Measurements from ENCODE around the gene CDCA4. TPM values are rescaled to one million over a fixed set of nuclear protein-coding genes. Genes with fewer than 3 reads are reported as not detected.

The CDCA4 gene
- total RNA-seq, 4 donors from 2014 or later = 5.8 to 7.8 (median 6.2) TPM

DNA sequence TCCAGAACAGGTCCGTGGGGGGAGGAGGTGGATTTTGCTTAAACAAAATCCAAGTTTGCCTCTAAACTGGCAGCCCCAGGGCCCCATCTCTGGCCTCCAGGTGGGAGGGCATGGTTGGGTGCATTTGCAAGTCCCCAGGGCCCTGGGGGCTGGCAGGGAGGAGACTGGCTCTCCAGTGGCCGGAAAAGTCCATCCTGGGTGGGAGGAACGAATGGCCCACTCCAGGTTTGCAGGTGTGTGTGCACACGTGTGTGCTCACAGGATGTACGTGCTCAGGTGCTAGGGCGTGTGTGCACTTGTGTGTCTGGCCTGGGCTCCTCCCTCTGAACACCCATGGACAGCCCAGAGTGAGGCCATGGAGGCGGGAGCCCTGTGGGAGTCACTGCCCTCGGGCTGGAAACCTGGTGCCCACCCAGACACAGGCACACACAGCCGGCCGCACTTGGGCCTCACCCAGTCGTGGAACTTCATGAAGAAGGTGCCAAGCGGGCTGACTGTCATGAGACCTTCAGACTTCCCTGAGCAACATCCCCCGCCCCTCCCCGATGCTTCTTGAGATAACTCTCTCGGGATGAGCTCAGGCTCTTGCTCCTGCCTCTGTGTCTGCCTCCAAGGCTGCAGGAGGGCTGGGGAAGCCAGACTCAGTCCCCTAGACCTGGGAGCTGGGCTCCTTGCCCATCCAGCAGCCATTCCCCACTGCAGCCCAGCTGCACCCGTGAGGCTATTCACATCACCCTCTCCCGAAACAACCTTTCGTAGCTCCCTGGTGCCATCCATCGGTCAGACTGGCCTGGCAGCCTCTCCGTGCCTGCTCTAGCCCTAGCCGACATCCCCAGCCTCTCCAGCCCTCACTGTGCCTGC lies 52.1 kb downstream of the CDCA4 start:
- H3K27ac ChIP-seq = peak overlapping the region; percentile 90 to 98 (median 95)
- no peaks in the 10 kb centered on the region for H3K27me3 ChIP-seq
- WGBS, 2 donors (ENCODE audit: low coverage in 1 of 2) = 9 to 17% methylated on average over 1 to 6 of the region's 21 CpGs
- peak overlapping the region; percentile 39 to 62 for H3K4me3 ChIP-seq
- H3K4me1 ChIP-seq = peaks cover 9 to 98% (median 64%) of the 10 kb centered on the region in 3 donors
- no peaks in the 10 kb centered on the region for H3K36me3 ChIP-seq
- H3K9me3 ChIP-seq = no peaks in the 10 kb centered on the region
- TF ChIP-seq POLR2AphosphoS5 (IDR thresholded peaks at IDR 0.05) = no peak
- TF ChIP-seq, protein P1, sequence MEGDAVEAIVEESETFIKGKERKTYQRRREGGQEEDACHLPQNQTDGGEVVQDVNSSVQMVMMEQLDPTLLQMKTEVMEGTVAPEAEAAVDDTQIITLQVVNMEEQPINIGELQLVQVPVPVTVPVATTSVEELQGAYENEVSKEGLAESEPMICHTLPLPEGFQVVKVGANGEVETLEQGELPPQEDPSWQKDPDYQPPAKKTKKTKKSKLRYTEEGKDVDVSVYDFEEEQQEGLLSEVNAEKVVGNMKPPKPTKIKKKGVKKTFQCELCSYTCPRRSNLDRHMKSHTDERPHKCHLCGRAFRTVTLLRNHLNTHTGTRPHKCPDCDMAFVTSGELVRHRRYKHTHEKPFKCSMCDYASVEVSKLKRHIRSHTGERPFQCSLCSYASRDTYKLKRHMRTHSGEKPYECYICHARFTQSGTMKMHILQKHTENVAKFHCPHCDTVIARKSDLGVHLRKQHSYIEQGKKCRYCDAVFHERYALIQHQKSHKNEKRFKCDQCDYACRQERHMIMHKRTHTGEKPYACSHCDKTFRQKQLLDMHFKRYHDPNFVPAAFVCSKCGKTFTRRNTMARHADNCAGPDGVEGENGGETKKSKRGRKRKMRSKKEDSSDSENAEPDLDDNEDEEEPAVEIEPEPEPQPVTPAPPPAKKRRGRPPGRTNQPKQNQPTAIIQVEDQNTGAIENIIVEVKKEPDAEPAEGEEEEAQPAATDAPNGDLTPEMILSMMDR (IDR thresholded peaks at IDR 0.05) = peak in 1 of 4 experiments; percentile 36
- TF ChIP-seq POLR2A (IDR thresholded peaks at IDR 0.05) = no peak
- no peak for ATAC-seq

DNA sequence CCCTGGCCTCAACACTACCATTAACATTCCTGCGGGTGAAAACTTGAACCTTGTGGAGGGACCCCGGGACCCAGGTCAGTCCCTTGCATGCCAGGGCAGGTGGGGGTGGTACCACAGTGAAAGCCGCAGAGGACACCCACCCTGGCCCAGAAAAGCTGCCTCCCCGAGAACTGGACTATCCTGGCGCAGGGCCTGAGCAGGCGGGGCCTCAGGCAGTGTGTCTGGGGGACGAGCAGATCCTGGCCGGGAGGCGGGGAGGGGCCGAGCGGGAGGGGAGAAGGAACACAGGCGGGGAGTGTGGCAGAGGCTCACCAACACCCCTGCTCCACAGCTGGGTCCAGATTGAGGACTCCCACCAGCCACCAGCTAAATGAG lies 52.7 kb downstream of the CDCA4 start:
- no peak for TF ChIP-seq EP300 (IDR thresholded peaks at IDR 0.05)
- TF ChIP-seq POLR2A (IDR thresholded peaks at IDR 0.05) = no peak
- TF ChIP-seq, protein P1 (IDR thresholded peaks at IDR 0.05) = no peak
- TF ChIP-seq POLR2AphosphoS5 (IDR thresholded peaks at IDR 0.05) = no peak
- H3K27ac ChIP-seq = peak overlapping the region; percentile 90 to 98 (median 95)
- peak overlapping the region; percentile 39 to 62 for H3K4me3 ChIP-seq
- 0% methylated on average over 1 of the region's 12 CpGs; no CpG with 5 or more reads in 1 of the 2 donors for WGBS, 2 donors (ENCODE audit: low coverage in 1 of 2)
- H3K4me1 ChIP-seq = peaks cover 9 to 94% (median 59%) of the 10 kb centered on the region in 3 donors
- peak; percentile 37 for ATAC-seq
- no peaks in the 10 kb centered on the region for H3K27me3 ChIP-seq
- no peaks in the 10 kb centered on the region for H3K36me3 ChIP-seq
- H3K9me3 ChIP-seq = no peaks in the 10 kb centered on the region

DNA sequence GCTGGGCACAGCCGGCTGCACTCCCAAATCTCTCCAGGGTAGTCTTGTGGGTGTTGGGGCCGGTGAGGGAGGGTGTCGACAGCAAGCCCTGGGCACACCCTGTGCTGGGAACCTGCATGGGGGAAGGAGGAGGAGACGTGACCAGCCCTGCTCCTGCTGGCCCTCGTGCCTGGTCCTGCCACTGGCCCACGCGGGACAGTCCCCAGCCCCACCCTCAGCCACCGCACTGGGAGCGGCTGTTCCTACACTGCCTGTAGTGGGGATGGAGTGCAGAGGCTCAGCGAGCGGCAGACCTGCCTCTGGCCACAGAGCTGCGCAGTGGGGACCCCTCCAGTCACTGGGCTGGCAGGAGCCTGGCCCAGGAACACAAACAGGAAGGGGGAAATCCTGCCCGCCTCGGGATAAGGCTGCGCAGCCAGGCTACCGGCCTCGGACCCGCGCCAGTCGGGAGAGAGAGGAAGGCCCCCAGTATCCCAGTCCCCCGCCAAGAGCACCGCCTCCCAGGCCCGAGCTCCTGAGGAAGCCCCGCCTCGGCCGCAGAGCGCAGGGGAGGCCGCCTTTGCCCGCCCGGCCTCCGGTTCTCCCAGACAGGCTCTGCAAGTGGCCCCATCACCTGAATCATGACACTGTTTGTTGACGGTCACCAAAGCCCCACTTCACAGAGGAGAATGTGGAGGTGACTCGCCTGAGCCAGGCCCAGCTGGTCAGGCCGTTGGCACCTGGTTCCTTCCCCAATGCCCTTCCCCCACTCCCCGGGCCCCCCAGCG lies 53.3 kb downstream of the CDCA4 start:
- TF ChIP-seq, protein P1 (IDR thresholded peaks at IDR 0.05) = no peak
- TF ChIP-seq POLR2AphosphoS5 (IDR thresholded peaks at IDR 0.05) = peak; percentile 57
- TF ChIP-seq POLR2A (IDR thresholded peaks at IDR 0.05) = peak; percentile 32 to 35
- Histone ChIP-seq H3K4me1 (peaks cover 5 to 94% (median 54%) of the 10 kb centered on the region in 3 donors), H3K9me3 (no peaks in the 10 kb centered on the region), H3K27me3 (no peaks in the 10 kb centered on the region), H3K27ac (peak overlapping the region; percentile 90 to 98 (median 95)), H3K4me3 (peak overlapping the region; percentile 39 to 62), H3K36me3 (no peaks in the 10 kb centered on the region)
- ATAC-seq = peak; percentile 55
- WGBS, 2 donors (ENCODE audit: low coverage in 1 of 2) = 0% methylated on average over 2 of the region's 36 CpGs; no CpG with 5 or more reads in 1 of the 2 donors

DNA sequence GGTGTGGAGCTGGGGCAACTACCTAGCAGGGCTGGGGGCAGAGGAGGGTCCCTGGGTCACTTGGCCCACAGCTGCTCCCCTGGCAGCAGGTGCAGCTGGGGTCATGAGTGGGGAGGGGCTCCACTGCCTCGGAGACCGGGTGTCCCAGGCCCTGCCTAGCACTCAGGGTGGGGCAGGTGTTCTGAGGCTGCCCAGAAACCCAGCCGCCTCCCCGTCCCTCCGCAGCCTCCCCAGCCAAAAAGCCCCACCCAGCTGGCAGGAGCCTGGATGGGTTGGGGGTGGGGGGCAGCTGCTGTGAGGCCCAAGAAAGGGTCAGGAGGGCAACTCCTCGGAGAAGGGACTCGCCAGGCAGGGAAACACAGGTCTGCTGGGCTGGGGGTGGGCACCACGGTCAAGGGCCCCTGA lies 53.9 kb downstream of the CDCA4 start:
- H3K4me1 ChIP-seq = peaks cover 2 to 94% (median 48%) of the 10 kb centered on the region in 3 donors
- WGBS, 2 donors (ENCODE audit: low coverage in 1 of 2) = 0% methylated on average over 1 of the region's 8 CpGs; no CpG with 5 or more reads in 1 of the 2 donors
- TF ChIP-seq POLR2A (IDR thresholded peaks at IDR 0.05) = no peak
- TF ChIP-seq, protein P1 (IDR thresholded peaks at IDR 0.05) = no peak
- TF ChIP-seq POLR2AphosphoS5 (IDR thresholded peaks at IDR 0.05) = no peak
- no peaks in the 10 kb centered on the region for H3K27me3 ChIP-seq
- H3K27ac ChIP-seq = peak overlapping the region; percentile 90 to 98 (median 95)
- no peaks in the 10 kb centered on the region for H3K9me3 ChIP-seq
- no peaks in the 10 kb centered on the region for H3K36me3 ChIP-seq
- no peak for ATAC-seq
- peak overlapping the region in 1 of 2 donors; percentile 62 for H3K4me3 ChIP-seq
